Measurements from ENCODE around the gene GZF1.

GZF1 gene

GRCh38 chr20:23370274-23370673 lies 8.3 kb downstream of the GZF1 start:
- no peak for FAIRE-seq

GRCh38 chr20:23370873-23371272 lies 8.9 kb downstream of the GZF1 start:
- no peak for FAIRE-seq

- FAIRE-seq = no peak
Measured at GRCh38 chr20:23371496-23371895, 9.5 kb downstream of the GZF1 start.

- no peak for FAIRE-seq
Measured at GRCh38 chr20:23374441-23374840, 12.5 kb downstream of the GZF1 start.

- no peak for FAIRE-seq
Measured at GRCh38 chr20:23375827-23376226, 13.8 kb downstream of the GZF1 start.

GRCh38 chr20:23379772-23380171 lies 17.8 kb downstream of the GZF1 start:
- no peak for FAIRE-seq

GRCh38 chr20:23381876-23382275 lies 19.9 kb downstream of the GZF1 start:
- no peak for FAIRE-seq

- FAIRE-seq = no peak
Measured at GRCh38 chr20:23386304-23387117, 24.5 kb downstream of the GZF1 start.

- FAIRE-seq = no peak
Measured at GRCh38 chr20:23387118-23387443, 25.1 kb downstream of the GZF1 start.

GRCh38 chr20:23390091-23390774 lies 28.3 kb downstream of the GZF1 start:
- FAIRE-seq = no peak

- FAIRE-seq = no peak
Measured at GRCh38 chr20:23391707-23392310, 29.8 kb downstream of the GZF1 start.

GRCh38 chr20:23393996-23394775 lies 32.2 kb downstream of the GZF1 start:
- no peak for FAIRE-seq

GRCh38 chr20:23396950-23397627 lies 35.1 kb downstream of the GZF1 start:
- no peak for FAIRE-seq

- FAIRE-seq = no peak
Measured at GRCh38 chr20:23397961-23398360, 36.0 kb downstream of the GZF1 start.

- no peak for FAIRE-seq
Measured at GRCh38 chr20:23399568-23400241, 37.7 kb downstream of the GZF1 start.

GRCh38 chr20:23401051-23401450 lies 39.1 kb downstream of the GZF1 start:
- no peak for FAIRE-seq

- no peak for FAIRE-seq
Measured at GRCh38 chr20:23403751-23404150, 41.8 kb downstream of the GZF1 start.

GRCh38 chr20:23404196-23404595 lies 42.2 kb downstream of the GZF1 start:
- no peak for FAIRE-seq

GRCh38 chr20:23406880-23407279 lies 44.9 kb downstream of the GZF1 start:
- no peak for FAIRE-seq

- FAIRE-seq = no peak
Measured at GRCh38 chr20:23407781-23408464, 45.9 kb downstream of the GZF1 start.

GRCh38 chr20:23408957-23409356 lies 47.0 kb downstream of the GZF1 start:
- no peak for FAIRE-seq

- no peak for FAIRE-seq
Measured at GRCh38 chr20:23409800-23410199, 47.8 kb downstream of the GZF1 start.
